Measurements from ENCODE around the gene WSB1. TPM values are rescaled to one million over a fixed set of nuclear protein-coding genes. Genes with fewer than 3 reads are reported as not detected.

WSB1 gene
- total and polyA plus RNA-seq, 2 donors (not counting 1 experiment from before 2014, with no cell fraction given): 123 to 217 TPM

DNA sequence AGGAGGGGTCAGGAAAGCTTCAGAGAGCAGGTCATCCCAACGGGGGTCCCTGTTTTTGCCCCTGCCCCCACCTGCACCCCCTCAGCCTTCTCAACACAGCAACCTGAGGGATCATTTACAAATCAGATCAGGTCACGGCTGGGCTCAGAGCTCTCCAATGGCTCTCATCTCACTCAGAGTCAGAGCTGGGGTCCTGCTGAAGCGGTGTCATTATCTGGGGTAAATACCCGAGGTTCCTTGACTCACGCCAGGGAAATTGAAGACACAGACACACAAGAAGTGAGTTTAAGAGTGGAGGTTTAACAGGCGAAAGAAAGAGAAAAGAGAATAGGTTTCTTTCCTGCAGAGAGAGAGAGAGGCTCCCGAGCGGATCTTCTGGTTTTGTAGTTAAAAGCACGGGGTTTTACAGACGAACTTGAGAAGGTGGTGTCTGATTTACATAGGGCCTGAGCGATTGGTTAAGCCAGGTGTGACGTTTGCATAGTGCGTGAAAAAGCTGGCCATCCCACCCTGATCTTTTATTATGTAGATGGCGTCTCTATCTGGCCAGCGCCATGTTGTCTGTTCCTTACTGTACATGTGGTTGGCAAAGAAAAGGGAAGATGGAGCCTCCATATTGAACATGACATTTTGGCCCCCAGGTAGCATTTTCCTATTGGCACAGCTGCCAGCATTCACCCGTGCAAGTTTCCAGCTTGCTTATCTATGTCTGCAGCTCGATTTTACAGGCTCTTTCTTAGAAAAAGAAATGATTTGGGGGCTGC, 51.4 kb downstream of the WSB1 start:
- Mint-ChIP-seq H3K27me3 (peaks cover 3% of the 10 kb centered on the region), H3K27ac (peak overlapping the region; percentile 60), H3K4me3 (no peak overlapping the region), H3K4me1 (peaks cover 36% of the 10 kb centered on the region), H3K9me3 (ENCODE audit: insufficient read depth) (no peaks in the 10 kb centered on the region)
- no peak overlapping the region for H3K27ac ChIP-seq (ENCODE audit: low read length in 2 of 2)
- no peak for DNase-seq
- H3K9me3 ChIP-seq (ENCODE audit: control extremely low read depth in 1 of 3, control insufficient read depth in 2 of 3, insufficient read depth in 1 of 3, low read length in 2 of 3): no peaks in the 10 kb centered on the region
- peaks cover 0 to 6% (median 0%) of the 10 kb centered on the region in 4 experiments for H3K27me3 ChIP-seq (replicated peaks in 1 of 4; ENCODE audit: control extremely low read depth in 1 of 4, control insufficient read depth in 3 of 4, insufficient read depth in 4 of 4, low read length in 3 of 4)
- CTCF ChIA-PET: interaction anchor here (0.8 to 4.0 kb wide), 8 partner anchors 12 to 262 kb away, joined by 3 to 18 read pairs (median 4); no protein-coding TSS in a partner anchor
- H2AFZ ChIP-seq (ENCODE audit: insufficient read depth, low read depth, low read length, poor library complexity, severe bottlenecking): no peak overlapping the region
- H3K79me2 ChIP-seq (ENCODE audit: control insufficient read depth, insufficient read depth, low read length): no peaks in the 10 kb centered on the region
- ATAC-seq (ENCODE audit: low read depth): no peak
- H4K20me1 ChIP-seq (ENCODE audit: control insufficient read depth, insufficient read depth, low read length, poor library complexity, severe bottlenecking): no peaks in the 10 kb centered on the region
- H3K36me3 ChIP-seq (replicated peaks in 1 of 2; ENCODE audit: control extremely low read depth in 1 of 2, control insufficient read depth in 1 of 2, extremely low read depth in 1 of 2, insufficient read depth in 2 of 2, low read length in 1 of 2): no peaks in the 10 kb centered on the region
- no peak overlapping the region for H3K4me3 ChIP-seq (ENCODE audit: control extremely low read depth in 1 of 5, extremely low read depth in 1 of 5, insufficient read depth in 1 of 5, low read depth in 2 of 5, low read length in 4 of 5)
- intact Hi-C loops (cut with micrococcal nuclease): no loop called here
- POLR2A ChIA-PET: interaction anchor here (0.6 to 0.9 kb wide), 2 partner anchors 8 to 11 kb away, joined by 3 to 4 read pairs; no protein-coding TSS in a partner anchor
- no peak overlapping the region for H3K4me2 ChIP-seq (replicated peaks; ENCODE audit: low read depth, low read length, poor library complexity, severe bottlenecking)
- WGBS (ENCODE audit: insufficient coverage): 78% methylated on average over 10 of the region's 17 CpGs
- no peak for TF ChIP-seq EZH2 (IDR thresholded peaks at IDR 0.05; ENCODE audit: borderline replicate concordance, insufficient read depth, low read depth, low read length, poor library complexity, severe bottlenecking)
- TF ChIP-seq CTCF (IDR thresholded peaks at IDR 0.05): no peak
- H3K4me1 ChIP-seq (ENCODE audit: control insufficient read depth in 2 of 2, insufficient read depth in 2 of 2, low read length in 2 of 2): peaks cover 11 to 12% of the 10 kb centered on the region in 2 donors
- no peak overlapping the region for H3K9ac ChIP-seq (ENCODE audit: low read length)

All from B cell (primary cell).